ENCODE data around the gene SLC12A5.

DNA sequence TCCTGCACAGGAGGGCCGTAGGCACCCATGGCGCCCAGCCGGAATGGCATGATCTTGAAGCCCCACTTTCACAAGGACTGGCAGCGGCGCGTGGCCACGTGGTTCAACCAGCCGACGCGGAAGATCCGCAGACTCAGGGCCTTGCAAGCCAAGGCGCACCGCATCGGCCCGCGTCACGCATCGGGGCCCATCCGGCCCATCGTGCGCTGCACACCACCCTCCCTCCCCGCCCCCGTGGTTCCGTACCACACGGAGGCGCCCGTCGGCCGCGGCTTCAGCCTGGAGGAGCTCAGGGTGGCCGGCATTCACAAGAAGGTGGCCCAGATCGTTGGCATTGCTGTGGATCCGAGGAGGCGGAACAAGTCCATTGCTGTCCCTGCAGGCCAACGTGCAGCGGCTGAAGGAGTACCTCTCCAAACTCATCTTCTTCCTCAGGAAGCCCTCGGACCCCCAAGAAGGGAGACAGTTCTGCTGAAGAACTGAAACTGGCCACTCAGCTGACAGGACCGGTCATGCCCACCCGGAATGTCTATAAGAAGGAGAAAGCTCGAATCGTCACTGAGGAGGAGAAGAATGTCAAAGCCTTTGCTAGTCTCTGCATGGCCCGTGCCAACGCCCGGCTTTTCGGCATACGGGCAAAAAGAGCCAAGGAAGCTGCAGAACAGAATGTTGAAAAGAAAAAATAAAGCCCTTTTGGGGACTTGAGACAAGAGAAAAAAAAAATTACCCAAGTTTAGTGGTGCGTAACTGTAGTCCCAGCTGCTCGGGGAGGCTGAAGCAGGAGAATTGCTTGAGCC is 70.7 kb downstream of the SLC12A5 start:
- TF ChIP-seq, protein P1, sequence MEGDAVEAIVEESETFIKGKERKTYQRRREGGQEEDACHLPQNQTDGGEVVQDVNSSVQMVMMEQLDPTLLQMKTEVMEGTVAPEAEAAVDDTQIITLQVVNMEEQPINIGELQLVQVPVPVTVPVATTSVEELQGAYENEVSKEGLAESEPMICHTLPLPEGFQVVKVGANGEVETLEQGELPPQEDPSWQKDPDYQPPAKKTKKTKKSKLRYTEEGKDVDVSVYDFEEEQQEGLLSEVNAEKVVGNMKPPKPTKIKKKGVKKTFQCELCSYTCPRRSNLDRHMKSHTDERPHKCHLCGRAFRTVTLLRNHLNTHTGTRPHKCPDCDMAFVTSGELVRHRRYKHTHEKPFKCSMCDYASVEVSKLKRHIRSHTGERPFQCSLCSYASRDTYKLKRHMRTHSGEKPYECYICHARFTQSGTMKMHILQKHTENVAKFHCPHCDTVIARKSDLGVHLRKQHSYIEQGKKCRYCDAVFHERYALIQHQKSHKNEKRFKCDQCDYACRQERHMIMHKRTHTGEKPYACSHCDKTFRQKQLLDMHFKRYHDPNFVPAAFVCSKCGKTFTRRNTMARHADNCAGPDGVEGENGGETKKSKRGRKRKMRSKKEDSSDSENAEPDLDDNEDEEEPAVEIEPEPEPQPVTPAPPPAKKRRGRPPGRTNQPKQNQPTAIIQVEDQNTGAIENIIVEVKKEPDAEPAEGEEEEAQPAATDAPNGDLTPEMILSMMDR (IDR thresholded peaks at IDR 0.05), result no peak
- TF ChIP-seq CBFB (CRISPR knock-in tag; IDR thresholded peaks at IDR 0.05; ENCODE audit: low read depth) (no peak), CREM (CRISPR knock-in tag; IDR thresholded peaks at IDR 0.05) (no peak), TEAD1 (CRISPR knock-in tag; IDR thresholded peaks at IDR 0.05) (no peak), IRF2 (CRISPR knock-in tag; IDR thresholded peaks at IDR 0.05; ENCODE audit: borderline replicate concordance, low read depth) (no peak)
- TF ChIP-seq, protein P2, sequence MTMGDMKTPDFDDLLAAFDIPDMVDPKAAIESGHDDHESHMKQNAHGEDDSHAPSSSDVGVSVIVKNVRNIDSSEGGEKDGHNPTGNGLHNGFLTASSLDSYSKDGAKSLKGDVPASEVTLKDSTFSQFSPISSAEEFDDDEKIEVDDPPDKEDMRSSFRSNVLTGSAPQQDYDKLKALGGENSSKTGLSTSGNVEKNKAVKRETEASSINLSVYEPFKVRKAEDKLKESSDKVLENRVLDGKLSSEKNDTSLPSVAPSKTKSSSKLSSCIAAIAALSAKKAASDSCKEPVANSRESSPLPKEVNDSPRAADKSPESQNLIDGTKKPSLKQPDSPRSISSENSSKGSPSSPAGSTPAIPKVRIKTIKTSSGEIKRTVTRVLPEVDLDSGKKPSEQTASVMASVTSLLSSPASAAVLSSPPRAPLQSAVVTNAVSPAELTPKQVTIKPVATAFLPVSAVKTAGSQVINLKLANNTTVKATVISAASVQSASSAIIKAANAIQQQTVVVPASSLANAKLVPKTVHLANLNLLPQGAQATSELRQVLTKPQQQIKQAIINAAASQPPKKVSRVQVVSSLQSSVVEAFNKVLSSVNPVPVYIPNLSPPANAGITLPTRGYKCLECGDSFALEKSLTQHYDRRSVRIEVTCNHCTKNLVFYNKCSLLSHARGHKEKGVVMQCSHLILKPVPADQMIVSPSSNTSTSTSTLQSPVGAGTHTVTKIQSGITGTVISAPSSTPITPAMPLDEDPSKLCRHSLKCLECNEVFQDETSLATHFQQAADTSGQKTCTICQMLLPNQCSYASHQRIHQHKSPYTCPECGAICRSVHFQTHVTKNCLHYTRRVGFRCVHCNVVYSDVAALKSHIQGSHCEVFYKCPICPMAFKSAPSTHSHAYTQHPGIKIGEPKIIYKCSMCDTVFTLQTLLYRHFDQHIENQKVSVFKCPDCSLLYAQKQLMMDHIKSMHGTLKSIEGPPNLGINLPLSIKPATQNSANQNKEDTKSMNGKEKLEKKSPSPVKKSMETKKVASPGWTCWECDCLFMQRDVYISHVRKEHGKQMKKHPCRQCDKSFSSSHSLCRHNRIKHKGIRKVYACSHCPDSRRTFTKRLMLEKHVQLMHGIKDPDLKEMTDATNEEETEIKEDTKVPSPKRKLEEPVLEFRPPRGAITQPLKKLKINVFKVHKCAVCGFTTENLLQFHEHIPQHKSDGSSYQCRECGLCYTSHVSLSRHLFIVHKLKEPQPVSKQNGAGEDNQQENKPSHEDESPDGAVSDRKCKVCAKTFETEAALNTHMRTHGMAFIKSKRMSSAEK (CRISPR knock-in tag; IDR thresholded peaks at IDR 0.05; ENCODE audit: borderline replicate concordance), result no peak
- TF ChIP-seq, protein P3, sequence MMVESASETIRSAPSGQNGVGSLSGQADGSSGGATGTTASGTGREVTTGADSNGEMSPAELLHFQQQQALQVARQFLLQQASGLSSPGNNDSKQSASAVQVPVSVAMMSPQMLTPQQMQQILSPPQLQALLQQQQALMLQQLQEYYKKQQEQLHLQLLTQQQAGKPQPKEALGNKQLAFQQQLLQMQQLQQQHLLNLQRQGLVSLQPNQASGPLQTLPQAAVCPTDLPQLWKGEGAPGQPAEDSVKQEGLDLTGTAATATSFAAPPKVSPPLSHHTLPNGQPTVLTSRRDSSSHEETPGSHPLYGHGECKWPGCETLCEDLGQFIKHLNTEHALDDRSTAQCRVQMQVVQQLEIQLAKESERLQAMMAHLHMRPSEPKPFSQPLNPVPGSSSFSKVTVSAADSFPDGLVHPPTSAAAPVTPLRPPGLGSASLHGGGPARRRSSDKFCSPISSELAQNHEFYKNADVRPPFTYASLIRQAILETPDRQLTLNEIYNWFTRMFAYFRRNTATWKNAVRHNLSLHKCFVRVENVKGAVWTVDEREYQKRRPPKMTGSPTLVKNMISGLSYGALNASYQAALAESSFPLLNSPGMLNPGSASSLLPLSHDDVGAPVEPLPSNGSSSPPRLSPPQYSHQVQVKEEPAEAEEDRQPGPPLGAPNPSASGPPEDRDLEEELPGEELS (CRISPR knock-in tag; IDR thresholded peaks at IDR 0.05), result no peak
- TF ChIP-seq, protein P4, sequence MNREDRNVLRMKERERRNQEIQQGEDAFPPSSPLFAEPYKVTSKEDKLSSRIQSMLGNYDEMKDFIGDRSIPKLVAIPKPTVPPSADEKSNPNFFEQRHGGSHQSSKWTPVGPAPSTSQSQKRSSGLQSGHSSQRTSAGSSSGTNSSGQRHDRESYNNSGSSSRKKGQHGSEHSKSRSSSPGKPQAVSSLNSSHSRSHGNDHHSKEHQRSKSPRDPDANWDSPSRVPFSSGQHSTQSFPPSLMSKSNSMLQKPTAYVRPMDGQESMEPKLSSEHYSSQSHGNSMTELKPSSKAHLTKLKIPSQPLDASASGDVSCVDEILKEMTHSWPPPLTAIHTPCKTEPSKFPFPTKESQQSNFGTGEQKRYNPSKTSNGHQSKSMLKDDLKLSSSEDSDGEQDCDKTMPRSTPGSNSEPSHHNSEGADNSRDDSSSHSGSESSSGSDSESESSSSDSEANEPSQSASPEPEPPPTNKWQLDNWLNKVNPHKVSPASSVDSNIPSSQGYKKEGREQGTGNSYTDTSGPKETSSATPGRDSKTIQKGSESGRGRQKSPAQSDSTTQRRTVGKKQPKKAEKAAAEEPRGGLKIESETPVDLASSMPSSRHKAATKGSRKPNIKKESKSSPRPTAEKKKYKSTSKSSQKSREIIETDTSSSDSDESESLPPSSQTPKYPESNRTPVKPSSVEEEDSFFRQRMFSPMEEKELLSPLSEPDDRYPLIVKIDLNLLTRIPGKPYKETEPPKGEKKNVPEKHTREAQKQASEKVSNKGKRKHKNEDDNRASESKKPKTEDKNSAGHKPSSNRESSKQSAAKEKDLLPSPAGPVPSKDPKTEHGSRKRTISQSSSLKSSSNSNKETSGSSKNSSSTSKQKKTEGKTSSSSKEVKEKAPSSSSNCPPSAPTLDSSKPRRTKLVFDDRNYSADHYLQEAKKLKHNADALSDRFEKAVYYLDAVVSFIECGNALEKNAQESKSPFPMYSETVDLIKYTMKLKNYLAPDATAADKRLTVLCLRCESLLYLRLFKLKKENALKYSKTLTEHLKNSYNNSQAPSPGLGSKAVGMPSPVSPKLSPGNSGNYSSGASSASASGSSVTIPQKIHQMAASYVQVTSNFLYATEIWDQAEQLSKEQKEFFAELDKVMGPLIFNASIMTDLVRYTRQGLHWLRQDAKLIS (CRISPR knock-in tag; IDR thresholded peaks at IDR 0.05; ENCODE audit: borderline replicate concordance), result no peak
- TF ChIP-seq, protein P5, sequence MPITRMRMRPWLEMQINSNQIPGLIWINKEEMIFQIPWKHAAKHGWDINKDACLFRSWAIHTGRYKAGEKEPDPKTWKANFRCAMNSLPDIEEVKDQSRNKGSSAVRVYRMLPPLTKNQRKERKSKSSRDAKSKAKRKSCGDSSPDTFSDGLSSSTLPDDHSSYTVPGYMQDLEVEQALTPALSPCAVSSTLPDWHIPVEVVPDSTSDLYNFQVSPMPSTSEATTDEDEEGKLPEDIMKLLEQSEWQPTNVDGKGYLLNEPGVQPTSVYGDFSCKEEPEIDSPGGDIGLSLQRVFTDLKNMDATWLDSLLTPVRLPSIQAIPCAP (CRISPR knock-in tag; IDR thresholded peaks at IDR 0.05), result no peak
- TF ChIP-seq, protein P6, sequence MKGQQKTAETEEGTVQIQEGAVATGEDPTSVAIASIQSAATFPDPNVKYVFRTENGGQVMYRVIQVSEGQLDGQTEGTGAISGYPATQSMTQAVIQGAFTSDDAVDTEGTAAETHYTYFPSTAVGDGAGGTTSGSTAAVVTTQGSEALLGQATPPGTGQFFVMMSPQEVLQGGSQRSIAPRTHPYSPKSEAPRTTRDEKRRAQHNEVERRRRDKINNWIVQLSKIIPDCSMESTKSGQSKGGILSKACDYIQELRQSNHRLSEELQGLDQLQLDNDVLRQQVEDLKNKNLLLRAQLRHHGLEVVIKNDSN (CRISPR knock-in tag; IDR thresholded peaks at IDR 0.05), result no peak
